RWPE1 (cell line): Measurements from ENCODE around the gene GFRA3.

Experiments
- CTCF ChIA-PET: fragments of 350-600 bp; sonication (Branson Sonifier 250); formaldehyde crosslinking; extraction: SDS; loops from one replicate; lab custom pipeline; 2021; lab: Yijun Ruan, JAX
- POLR2A ChIA-PET: fragments of 400-600 bp; formaldehyde crosslinking; extraction: SDS; loops from one replicate; lab custom pipeline; 2020; ENCODE audit warnings: antibody characterized with exemption; ENCODE audit not compliant: low non-redundant PET; lab: Yijun Ruan, JAX
- DNase-seq: peaks from one replicate; pipeline ENCODE4 v3.0.0; 2012; ENCODE audit warnings: low spot score
- H3K27ac ChIP-seq: fragments of 450-650 bp; 2 replicates; pipeline ENCODE4 v1.5.1; 2017
- CTCF ChIP-seq: fragments of 450-650 bp; conservative IDR thresholded peaks from 2 replicates; pipeline ENCODE4 v1.5.1; 2017; ENCODE audit warnings: low read depth, mild to moderate bottlenecking

Gene GFRA3

GRCh38 chr5:138216799-138217198 lies 57.6 kb downstream of the GFRA3 start:
- no peak overlapping the region for H3K27ac ChIP-seq
- DNase-seq, result no peak
- ChIA-PET POLR2A (no interaction called here), CTCF (interaction anchor here (0.6 to 0.7 kb wide), 2 partner anchors 25 to 111 kb away, joined by 4 read pairs; no protein-coding TSS in a partner anchor)
- no peak for TF ChIP-seq CTCF

- peak; percentile 100 for DNase-seq
- H3K27ac ChIP-seq, result peak within 1 kb of the TSS; percentile 73
- TF ChIP-seq CTCF, result no peak
- CTCF ChIA-PET, result interaction anchor here (0.6 to 1.9 kb wide), 2 partner anchors 38 to 139 kb away, joined by 5 to 10 read pairs; partner anchors contain the start of gene KDM3B
- POLR2A ChIA-PET, result interaction anchor here (0.6 to 0.8 kb wide), 3 partner anchors 27 to 35 kb away, joined by 3 to 5 read pairs (median 4); partner anchors contain the start of genes BRD8 and KIF20A
Observed at GRCh38 chr5:138213161-138214029, 61.0 kb downstream of the GFRA3 start, which contains the start of gene CDC23. TSS of gene CDC23 (minus strand) at chr5:138213323. CDS start at chr5:138213312, 11 bp downstream.

GRCh38 chr5:138212828-138213160 lies 61.6 kb downstream of the GFRA3 start:
- CTCF ChIA-PET, result interaction anchor here (0.5 to 1.9 kb wide), 4 partner anchors 34 to 1949 kb away, joined by 3 to 10 read pairs (median 4); partner anchors contain the start of genes KDM3B and KIF20A
- H3K27ac ChIP-seq, result peak overlapping the region; percentile 73
- no peak for TF ChIP-seq CTCF
- POLR2A ChIA-PET, result interaction anchor here (0.8 kb wide), 1 partner anchor 26 kb away, joined by 4 read pairs; no protein-coding TSS in a partner anchor
- DNase-seq, result peak; percentile 25

GRCh38 chr5:138210985-138211384 lies 63.4 kb downstream of the GFRA3 start:
- no peak for DNase-seq
- CTCF ChIA-PET, result no interaction called here

More at GRCh38 chr5:138210985-138211384, 63.4 kb downstream of the GFRA3 start:
- POLR2A ChIA-PET, result interaction anchor here (0.7 kb wide), 1 partner anchor 1437 kb away, joined by 3 read pairs; the partner anchor contains the start of gene CXXC5
- no peak for TF ChIP-seq CTCF
- no peak overlapping the region for H3K27ac ChIP-seq
